GM12864 (cell line): Measurements from ENCODE around the gene PAPSS1.

Experiments
- DNase-seq: peaks from one replicate; pipeline ENCODE4 v3.0.0-alpha.2; 2011; ENCODE audit warnings: low read depth
- H3K4me3 ChIP-seq: 2 replicates; pipeline ENCODE4 v1.5.1; 2011; ENCODE audit warnings: mild to moderate bottlenecking, low read depth, low read length, control low read depth
- TF ChIP-seq, protein P1 (sequence below): IDR thresholded peaks from 2 replicates; pipeline ENCODE4 v1.5.1; 2011; ENCODE audit warnings: low read depth, mild to moderate bottlenecking, moderate library complexity, low read length, control low read depth, inconsistent platforms; ENCODE audit errors: missing control alignments

The PAPSS1 gene

DNA sequence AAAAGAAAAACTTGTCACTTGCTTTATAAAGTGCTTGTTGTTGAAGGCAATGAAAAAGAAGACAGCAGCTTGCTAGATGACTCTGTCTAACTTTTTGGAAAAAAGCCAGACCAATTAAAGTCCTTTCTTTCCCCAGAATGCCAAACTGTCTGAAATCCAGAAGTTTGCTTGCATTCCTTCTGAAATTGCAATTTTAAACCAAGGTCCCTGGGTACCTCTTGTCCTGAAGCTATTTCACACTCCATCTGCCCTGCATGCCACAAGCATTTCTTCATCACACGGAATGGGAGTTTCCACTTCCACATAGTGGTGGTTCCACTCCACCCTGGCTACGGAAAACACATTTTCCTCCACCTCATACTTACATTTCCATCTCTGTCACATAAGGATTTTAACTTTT, 101.0 kb downstream of the PAPSS1 start:
- no peak overlapping the region for H3K4me3 ChIP-seq
- no peak for DNase-seq
- TF ChIP-seq, protein P1, sequence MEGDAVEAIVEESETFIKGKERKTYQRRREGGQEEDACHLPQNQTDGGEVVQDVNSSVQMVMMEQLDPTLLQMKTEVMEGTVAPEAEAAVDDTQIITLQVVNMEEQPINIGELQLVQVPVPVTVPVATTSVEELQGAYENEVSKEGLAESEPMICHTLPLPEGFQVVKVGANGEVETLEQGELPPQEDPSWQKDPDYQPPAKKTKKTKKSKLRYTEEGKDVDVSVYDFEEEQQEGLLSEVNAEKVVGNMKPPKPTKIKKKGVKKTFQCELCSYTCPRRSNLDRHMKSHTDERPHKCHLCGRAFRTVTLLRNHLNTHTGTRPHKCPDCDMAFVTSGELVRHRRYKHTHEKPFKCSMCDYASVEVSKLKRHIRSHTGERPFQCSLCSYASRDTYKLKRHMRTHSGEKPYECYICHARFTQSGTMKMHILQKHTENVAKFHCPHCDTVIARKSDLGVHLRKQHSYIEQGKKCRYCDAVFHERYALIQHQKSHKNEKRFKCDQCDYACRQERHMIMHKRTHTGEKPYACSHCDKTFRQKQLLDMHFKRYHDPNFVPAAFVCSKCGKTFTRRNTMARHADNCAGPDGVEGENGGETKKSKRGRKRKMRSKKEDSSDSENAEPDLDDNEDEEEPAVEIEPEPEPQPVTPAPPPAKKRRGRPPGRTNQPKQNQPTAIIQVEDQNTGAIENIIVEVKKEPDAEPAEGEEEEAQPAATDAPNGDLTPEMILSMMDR = no peak

GRCh38 chr4:107618656-107619055, 101.4 kb downstream of the PAPSS1 start:
- DNase-seq = no peak
- TF ChIP-seq, protein P1 = no peak
- H3K4me3 ChIP-seq = no peak overlapping the region

DNA sequence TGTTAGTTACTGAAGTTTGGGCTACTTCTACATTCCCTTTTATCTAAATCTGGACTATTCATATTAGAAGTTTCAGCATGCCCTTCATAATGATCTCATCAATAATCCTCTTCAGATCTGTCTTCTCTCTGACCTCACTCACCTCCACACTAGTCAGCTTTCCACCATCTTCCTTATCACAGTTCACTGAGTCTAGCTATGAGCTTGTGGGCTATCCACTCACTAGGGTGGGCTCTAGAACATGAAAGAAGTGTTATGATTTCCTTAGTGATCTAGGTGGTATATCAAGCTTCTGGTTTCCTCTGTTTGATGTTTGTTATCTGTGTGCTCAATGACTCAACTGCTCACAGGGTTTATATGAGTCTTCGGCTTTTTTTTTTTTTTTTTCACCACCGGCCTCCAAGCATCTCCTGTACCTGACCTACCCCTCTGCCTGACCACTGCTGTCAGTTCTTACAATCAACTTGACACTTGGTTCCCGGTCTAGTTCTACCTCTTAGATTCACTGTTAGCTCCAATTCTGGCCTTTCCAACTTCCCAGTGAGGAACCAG, 103.1 kb downstream of the PAPSS1 start:
- TF ChIP-seq, protein P1 = no peak
- DNase-seq = no peak
- H3K4me3 ChIP-seq = no peak overlapping the region

GRCh38 chr4:107615809-107616208, 104.2 kb downstream of the PAPSS1 start:
- TF ChIP-seq, protein P1 = no peak
- H3K4me3 ChIP-seq = no peak overlapping the region
- no peak for DNase-seq

- DNase-seq = no peak
- TF ChIP-seq, protein P1 = no peak
- H3K4me3 ChIP-seq = no peak overlapping the region
These were observed 116.6 kb downstream of the PAPSS1 start for GRCh38 chr4:107603430-107603829.

- TF ChIP-seq, protein P1 = no peak
- DNase-seq = no peak
- no peak overlapping the region for H3K4me3 ChIP-seq
These were observed 119.1 kb downstream of the PAPSS1 start for GRCh38 chr4:107600983-107601382.

DNA sequence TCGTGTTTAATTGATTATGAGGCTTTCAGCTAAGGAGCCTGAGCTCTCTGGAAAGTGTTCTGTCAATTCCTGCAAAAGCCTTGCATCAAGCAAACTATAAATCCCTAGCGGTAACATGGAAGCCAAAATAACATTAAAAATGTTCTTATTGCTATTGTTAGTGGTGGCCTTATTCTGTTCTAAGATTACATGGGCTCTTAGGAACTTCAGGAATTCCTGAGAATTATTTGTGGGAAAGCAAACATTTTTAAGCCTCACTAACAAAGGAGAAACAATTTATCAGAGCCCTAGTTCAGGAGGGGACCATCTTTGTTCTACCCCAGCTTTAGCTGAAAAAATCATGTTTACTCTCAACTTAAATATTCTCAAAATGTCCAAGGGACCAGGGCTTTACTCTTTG, 119.6 kb downstream of the PAPSS1 start:
- DNase-seq = no peak
- H3K4me3 ChIP-seq = no peak overlapping the region
- TF ChIP-seq, protein P1 = no peak
